ENCODE results near the gene SND1. TPM values are rescaled to one million over a fixed set of nuclear protein-coding genes. Genes with fewer than 3 reads are reported as not detected.

SND1 gene
- total RNA-seq, 1 experiment from 2014 or later, result 139 TPM

GRCh38 chr7:127741764-127742375 is 89.9 kb downstream of the SND1 start:
- no peaks in the 10 kb centered on the region for H3K27me3 ChIP-seq (ENCODE audit: low read length)
- no peak overlapping the region for H2AFZ ChIP-seq (ENCODE audit: low read length)
- BruUV-seq (replicated peaks), result no TSS peak
- no peak for TF ChIP-seq EZH2phosphoT487 (IDR thresholded peaks at IDR 0.05; ENCODE audit: borderline replicate concordance, low read length)
- no peak for TF ChIP-seq CTCF (conservative IDR thresholded peaks at IDR 0.05; ENCODE audit: low read depth, low read length)
- no peak for TF ChIP-seq EZH2 (IDR thresholded peaks at IDR 0.05; ENCODE audit: low read length, unreplicated experiment)
- no peaks in the 10 kb centered on the region for H3K4me1 ChIP-seq (ENCODE audit: insufficient read depth, low read length)
- intact Hi-C loops (cut with micrococcal nuclease), result no loop called here
- H4K20me1 ChIP-seq (ENCODE audit: low read length), result 0 out of 2 replicates have a peak, but pooled peaks cover 8% of the 10 kb centered on the region
- DNase-seq (no peak), ATAC-seq (no peak)
- H3K9ac ChIP-seq (ENCODE audit: low read length), result no peak overlapping the region
- H3K79me2 ChIP-seq (ENCODE audit: low read length), result peaks cover 26% of the 10 kb centered on the region; the same call in 1 of the 2 replicates
- H3K27ac ChIP-seq (ENCODE audit: low read length), result no peak overlapping the region
- CTCF ChIA-PET, result no interaction called here
- no peaks in the 10 kb centered on the region for H3F3A ChIP-seq (ENCODE audit: low read length, unreplicated experiment)
- H3K4me2 ChIP-seq (ENCODE audit: low read length), result no peak overlapping the region
- no peaks in the 10 kb centered on the region for H3K9me2 ChIP-seq (replicated peaks; ENCODE audit: low read length)
- no peak overlapping the region for H3K4me3 ChIP-seq (ENCODE audit: low read length)
- POLR2A ChIA-PET (ENCODE audit: unreplicated experiment), result no interaction called here
- H3K9me3 ChIP-seq (ENCODE audit: low read length), result no peaks in the 10 kb centered on the region
- H3K36me3 ChIP-seq (ENCODE audit: low read depth, low read length), result peaks cover 15% of the 10 kb centered on the region

GRCh38 chr7:127745445-127745844 is 93.5 kb downstream of the SND1 start:
- DNase-seq (no peak), ATAC-seq (no peak)
- 0 out of 2 replicates have a peak, but pooled peaks cover under 1% of the 10 kb centered on the region for H4K20me1 ChIP-seq (ENCODE audit: low read length)
- TF ChIP-seq EZH2phosphoT487 (IDR thresholded peaks at IDR 0.05; ENCODE audit: borderline replicate concordance, low read length) (no peak), EZH2 (IDR thresholded peaks at IDR 0.05; ENCODE audit: low read length, unreplicated experiment) (no peak), CTCF (conservative IDR thresholded peaks at IDR 0.05; ENCODE audit: low read depth, low read length) (no peak)
- peaks cover 56% of the 10 kb centered on the region for H3K79me2 ChIP-seq (ENCODE audit: low read length)
- H2AFZ ChIP-seq (ENCODE audit: low read length), result no peak overlapping the region
- no peaks in the 10 kb centered on the region for H3K9me2 ChIP-seq (replicated peaks; ENCODE audit: low read length)
- no peak overlapping the region for H3K4me2 ChIP-seq (ENCODE audit: low read length)
- no peaks in the 10 kb centered on the region for H3K4me1 ChIP-seq (ENCODE audit: insufficient read depth, low read length)
- H3K9me3 ChIP-seq (ENCODE audit: low read length), result no peaks in the 10 kb centered on the region
- intact Hi-C loops (cut with micrococcal nuclease), result no loop called here
- no peak overlapping the region for H3K4me3 ChIP-seq (ENCODE audit: low read length)
- ChIA-PET POLR2A (ENCODE audit: unreplicated experiment) (no interaction called here), CTCF (no interaction called here)
- peaks cover 12% of the 10 kb centered on the region for H3K36me3 ChIP-seq (ENCODE audit: low read depth, low read length)
- H3F3A ChIP-seq (ENCODE audit: low read length, unreplicated experiment), result no peaks in the 10 kb centered on the region
- no peak overlapping the region for H3K27ac ChIP-seq (ENCODE audit: low read length)
- no peaks in the 10 kb centered on the region for H3K27me3 ChIP-seq (ENCODE audit: low read length)
- H3K9ac ChIP-seq (ENCODE audit: low read length), result no peak overlapping the region
- no TSS peak for BruUV-seq (replicated peaks)

GRCh38 chr7:127751062-127751461 is 99.1 kb downstream of the SND1 start:
- ATAC-seq (no peak), DNase-seq (no peak)
- Histone ChIP-seq H3K9me3 (ENCODE audit: low read length) (no peaks in the 10 kb centered on the region), H3K27me3 (ENCODE audit: low read length) (no peaks in the 10 kb centered on the region), H3K36me3 (ENCODE audit: low read depth, low read length) (peaks cover 5% of the 10 kb centered on the region; the same call in 1 of the 2 replicates), H3K79me2 (ENCODE audit: low read length) (peaks cover 93% of the 10 kb centered on the region), H3K4me3 (ENCODE audit: low read length) (no peak overlapping the region), H3K27ac (ENCODE audit: low read length) (no peak overlapping the region), H3K4me2 (ENCODE audit: low read length) (no peak overlapping the region), H3K9ac (ENCODE audit: low read length) (no peak overlapping the region), H3F3A (ENCODE audit: low read length, unreplicated experiment) (no peaks in the 10 kb centered on the region), H4K20me1 (ENCODE audit: low read length) (peaks cover 23% of the 10 kb centered on the region; the same call in 1 of the 2 replicates), H3K4me1 (ENCODE audit: insufficient read depth, low read length) (no peaks in the 10 kb centered on the region), H3K9me2 (replicated peaks; ENCODE audit: low read length) (no peaks in the 10 kb centered on the region), H2AFZ (ENCODE audit: low read length) (no peak overlapping the region)
- POLR2A ChIA-PET (ENCODE audit: unreplicated experiment), result interaction anchor here (0.6 kb wide), 1 partner anchor 86 kb away, joined by 3 read pairs; no protein-coding TSS in a partner anchor
- TF ChIP-seq CTCF (conservative IDR thresholded peaks at IDR 0.05; ENCODE audit: low read depth, low read length) (no peak), EZH2phosphoT487 (IDR thresholded peaks at IDR 0.05; ENCODE audit: borderline replicate concordance, low read length) (no peak), EZH2 (IDR thresholded peaks at IDR 0.05; ENCODE audit: low read length, unreplicated experiment) (no peak)
- BruUV-seq (replicated peaks), result no TSS peak
- CTCF ChIA-PET, result no interaction called here
- intact Hi-C loops (cut with micrococcal nuclease), result no loop called here

Measured in PC-3 (cell line).